ENCODE results near the gene CCM2. TPM values are rescaled to one million over a fixed set of nuclear protein-coding genes. Genes with fewer than 3 reads are reported as not detected.

The CCM2 gene
- total RNA-seq, 1 donor from 2014 or later = 34.1 TPM

DNA sequence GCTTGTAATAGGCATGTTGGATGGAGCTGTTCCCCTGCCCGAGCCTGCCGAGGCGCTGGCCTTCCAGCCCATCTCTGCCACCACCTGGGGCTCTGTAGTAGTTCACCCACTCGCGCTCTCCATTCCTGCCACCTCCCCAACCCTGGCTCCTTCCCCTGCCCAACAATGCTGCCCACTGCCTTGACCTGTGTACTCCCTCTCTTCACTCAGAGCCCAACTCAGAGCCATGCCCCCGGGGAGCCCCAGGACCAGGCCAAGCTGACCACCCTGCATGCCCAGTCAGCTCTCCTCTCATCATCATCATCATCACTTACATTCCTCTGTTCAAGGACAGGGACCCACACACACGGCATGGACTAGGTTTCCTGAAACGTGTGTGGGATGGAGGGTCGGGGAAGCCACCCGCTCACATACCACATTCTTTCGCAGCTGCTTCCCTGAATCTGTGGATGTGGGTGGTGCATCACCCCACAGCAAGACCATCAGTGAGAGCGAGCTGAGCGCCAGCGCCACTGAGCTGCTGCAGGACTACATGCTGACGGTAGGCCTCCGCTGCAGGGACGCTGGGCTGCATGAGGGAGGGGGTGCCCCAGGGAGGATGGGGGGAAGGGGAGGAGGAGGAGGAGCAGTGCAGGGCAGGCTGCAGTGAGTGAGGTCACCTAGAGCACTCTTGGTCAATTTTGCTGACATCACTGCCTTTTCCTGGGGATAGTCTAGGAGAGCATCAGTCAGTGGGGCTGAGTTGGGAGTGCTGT, 73.2 kb downstream of the CCM2 start:
- peaks cover 23% of the 10 kb centered on the region for H3K36me3 Mint-ChIP-seq
- no peaks in the 10 kb centered on the region for H3K27me3 Mint-ChIP-seq (ENCODE audit: low read depth)
- TF ChIP-seq, protein P1, sequence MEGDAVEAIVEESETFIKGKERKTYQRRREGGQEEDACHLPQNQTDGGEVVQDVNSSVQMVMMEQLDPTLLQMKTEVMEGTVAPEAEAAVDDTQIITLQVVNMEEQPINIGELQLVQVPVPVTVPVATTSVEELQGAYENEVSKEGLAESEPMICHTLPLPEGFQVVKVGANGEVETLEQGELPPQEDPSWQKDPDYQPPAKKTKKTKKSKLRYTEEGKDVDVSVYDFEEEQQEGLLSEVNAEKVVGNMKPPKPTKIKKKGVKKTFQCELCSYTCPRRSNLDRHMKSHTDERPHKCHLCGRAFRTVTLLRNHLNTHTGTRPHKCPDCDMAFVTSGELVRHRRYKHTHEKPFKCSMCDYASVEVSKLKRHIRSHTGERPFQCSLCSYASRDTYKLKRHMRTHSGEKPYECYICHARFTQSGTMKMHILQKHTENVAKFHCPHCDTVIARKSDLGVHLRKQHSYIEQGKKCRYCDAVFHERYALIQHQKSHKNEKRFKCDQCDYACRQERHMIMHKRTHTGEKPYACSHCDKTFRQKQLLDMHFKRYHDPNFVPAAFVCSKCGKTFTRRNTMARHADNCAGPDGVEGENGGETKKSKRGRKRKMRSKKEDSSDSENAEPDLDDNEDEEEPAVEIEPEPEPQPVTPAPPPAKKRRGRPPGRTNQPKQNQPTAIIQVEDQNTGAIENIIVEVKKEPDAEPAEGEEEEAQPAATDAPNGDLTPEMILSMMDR (IDR thresholded peaks at IDR 0.05; ENCODE audit: unreplicated experiment) = no peak
- no peaks in the 10 kb centered on the region for H3K4me1 Mint-ChIP-seq
- no peak for DNase-seq (ENCODE audit: low spot score in 2 of 2, unreplicated experiment in 2 of 2)
- H3K9me3 Mint-ChIP-seq = no peaks in the 10 kb centered on the region
- H3K27ac Mint-ChIP-seq = no peak overlapping the region
- no peak overlapping the region for H3K4me3 Mint-ChIP-seq

DNA sequence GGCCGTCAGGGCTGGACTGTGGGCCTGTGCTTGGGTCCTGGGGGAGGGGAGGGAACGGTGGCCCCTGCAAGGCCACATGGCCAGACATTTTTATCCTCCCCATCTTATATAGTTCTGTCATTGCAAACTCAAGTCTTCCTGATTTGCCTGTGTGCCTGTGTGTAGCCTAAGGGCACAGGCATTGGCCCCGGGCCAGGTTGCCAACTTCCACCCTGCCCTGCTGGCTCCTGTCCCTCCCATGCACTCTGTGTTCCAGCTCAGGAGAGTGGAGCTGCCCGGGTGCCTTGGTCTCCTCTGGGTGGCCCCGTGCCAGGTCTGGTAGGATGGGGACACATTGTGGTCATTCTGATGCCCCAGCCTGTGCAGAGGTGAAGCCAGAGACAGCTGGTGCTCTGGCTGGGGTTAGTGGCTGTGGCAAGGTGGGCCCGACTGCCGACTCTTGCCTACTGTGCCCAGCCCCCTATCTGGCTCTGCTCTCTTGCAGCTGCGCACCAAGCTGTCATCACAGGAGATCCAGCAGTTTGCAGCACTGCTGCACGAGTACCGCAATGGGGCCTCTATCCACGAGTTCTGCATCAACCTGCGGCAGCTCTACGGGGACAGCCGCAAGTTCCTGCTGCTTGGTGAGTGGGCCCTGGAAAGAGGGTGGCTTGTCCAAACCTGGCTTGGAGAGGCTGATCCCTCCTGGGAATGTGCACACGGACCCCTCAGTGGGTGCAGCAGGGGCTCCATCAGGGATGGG, 74.0 kb downstream of the CCM2 start:
- H3K4me1 Mint-ChIP-seq = no peaks in the 10 kb centered on the region
- H3K9me3 Mint-ChIP-seq = no peaks in the 10 kb centered on the region
- no peaks in the 10 kb centered on the region for H3K27me3 Mint-ChIP-seq (ENCODE audit: low read depth)
- H3K4me3 Mint-ChIP-seq = no peak overlapping the region
- no peak for DNase-seq (ENCODE audit: low spot score in 2 of 2, unreplicated experiment in 2 of 2)
- TF ChIP-seq, protein P1 (IDR thresholded peaks at IDR 0.05; ENCODE audit: unreplicated experiment) = no peak
- peaks cover 23% of the 10 kb centered on the region for H3K36me3 Mint-ChIP-seq
- no peak overlapping the region for H3K27ac Mint-ChIP-seq

DNA sequence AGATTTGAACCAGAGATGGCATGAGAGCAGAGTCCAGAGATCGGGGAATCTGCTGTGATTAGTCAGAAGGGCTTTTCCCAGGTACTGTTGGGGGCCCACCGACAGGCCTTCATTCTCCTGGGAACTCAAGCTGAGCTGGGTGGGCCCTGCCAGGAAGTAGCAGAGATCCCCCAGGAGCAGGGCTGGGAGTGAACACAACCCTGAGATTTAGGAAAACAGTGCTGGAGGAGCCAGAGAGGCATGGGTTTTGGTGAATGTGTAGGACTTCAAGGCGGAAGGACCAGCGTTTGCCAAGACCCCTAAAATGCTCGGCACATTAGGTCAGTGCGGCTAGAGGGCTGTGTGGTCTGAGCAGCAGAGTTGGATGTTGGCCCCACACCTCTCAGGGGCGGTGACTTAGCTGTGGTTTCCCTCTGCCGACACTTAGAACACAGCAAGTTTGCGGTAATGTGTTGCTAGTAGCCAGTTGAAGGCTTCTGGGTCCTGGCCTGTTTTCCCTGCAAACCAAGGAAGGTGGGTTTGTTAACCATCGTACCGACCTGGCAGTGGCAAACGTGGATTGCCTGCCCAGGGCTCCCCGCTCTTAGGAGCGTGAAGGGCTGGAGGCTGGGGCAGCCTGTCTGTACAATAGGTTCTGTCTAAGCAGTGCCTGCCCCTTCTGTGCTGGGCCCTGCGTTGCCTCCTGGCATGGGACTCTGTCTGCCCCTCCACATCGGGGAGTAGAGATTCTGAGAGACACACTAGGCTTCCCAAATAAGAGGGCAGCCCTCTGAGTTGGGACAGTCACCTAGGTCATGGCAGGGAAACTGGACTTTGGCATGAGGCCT, 74.7 kb downstream of the CCM2 start:
- Mint-ChIP-seq H3K36me3 (peaks cover 23% of the 10 kb centered on the region), H3K4me1 (no peaks in the 10 kb centered on the region), H3K27ac (no peak overlapping the region), H3K27me3 (ENCODE audit: low read depth) (no peaks in the 10 kb centered on the region), H3K4me3 (no peak overlapping the region), H3K9me3 (no peaks in the 10 kb centered on the region)
- DNase-seq (ENCODE audit: low spot score in 2 of 2, unreplicated experiment in 2 of 2) = no peak
- TF ChIP-seq, protein P1 (IDR thresholded peaks at IDR 0.05; ENCODE audit: unreplicated experiment) = no peak

DNA sequence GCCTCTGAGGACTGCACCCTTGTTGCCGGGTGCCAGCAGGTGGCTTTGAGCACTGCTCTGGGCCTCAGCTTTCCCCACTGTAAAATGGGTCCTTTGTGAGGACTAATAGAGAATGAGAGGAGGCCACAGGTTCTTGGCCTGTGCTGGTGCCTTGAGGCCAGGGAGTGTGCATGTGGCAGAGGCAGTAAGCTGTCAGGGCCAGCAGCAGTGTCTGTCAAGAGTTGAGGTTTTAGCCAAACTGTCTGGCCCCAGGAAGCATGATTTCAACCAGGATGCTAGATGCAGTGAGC, 75.3 kb downstream of the CCM2 start:
- TF ChIP-seq, protein P1 (IDR thresholded peaks at IDR 0.05; ENCODE audit: unreplicated experiment) = no peak
- Mint-ChIP-seq H3K27ac (no peak overlapping the region), H3K27me3 (ENCODE audit: low read depth) (no peaks in the 10 kb centered on the region), H3K9me3 (no peaks in the 10 kb centered on the region), H3K4me1 (no peaks in the 10 kb centered on the region), H3K36me3 (peaks cover 23% of the 10 kb centered on the region), H3K4me3 (no peak overlapping the region)
- DNase-seq (ENCODE audit: low spot score in 2 of 2, unreplicated experiment in 2 of 2) = no peak

DNA sequence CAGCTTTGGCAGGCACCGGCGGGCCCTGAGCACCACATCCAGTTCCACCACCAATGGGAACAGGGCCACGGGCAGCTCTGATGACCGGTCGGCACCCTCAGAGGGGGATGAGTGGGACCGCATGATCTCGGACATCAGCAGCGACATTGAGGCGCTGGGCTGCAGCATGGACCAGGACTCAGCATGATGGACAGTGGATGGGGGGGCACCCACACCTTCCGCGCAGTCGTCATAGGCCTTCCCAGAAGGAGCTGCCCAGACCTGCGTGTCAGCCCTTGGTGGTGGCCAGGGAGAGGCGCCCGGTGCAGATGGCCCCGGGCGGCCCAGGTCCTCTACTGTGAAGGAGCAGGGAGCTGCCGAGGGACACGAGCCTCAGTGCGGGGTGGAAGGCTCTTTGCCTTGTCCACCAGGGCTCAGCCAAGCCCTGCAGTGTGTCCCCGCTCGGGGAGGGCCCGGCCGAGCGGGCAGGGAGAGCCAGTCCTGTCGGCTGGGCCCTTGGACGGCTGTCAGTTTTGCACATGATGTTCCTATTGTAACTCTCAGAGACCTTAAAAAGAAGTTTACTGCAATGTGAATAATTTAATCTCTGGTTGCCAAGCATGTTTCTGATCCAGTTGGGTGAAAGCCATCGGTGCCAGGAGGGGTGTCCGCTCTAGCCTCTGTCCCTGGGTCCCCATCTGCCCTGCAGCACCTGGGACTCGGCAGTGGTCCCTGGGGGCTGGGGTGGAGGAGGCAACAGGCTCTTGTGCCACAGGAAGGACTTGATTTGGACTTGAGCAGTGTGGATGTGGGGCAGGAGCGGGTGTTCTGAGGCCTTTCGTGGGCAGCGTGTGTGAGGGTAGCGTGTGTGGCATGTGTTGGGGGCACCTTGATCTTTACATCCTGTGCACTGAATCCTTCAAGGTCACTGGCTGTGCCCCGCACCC, 76.1 kb downstream of the CCM2 start:
- TF ChIP-seq, protein P1 (IDR thresholded peaks at IDR 0.05; ENCODE audit: unreplicated experiment) = no peak
- Mint-ChIP-seq H3K27ac (no peak overlapping the region), H3K4me3 (no peak overlapping the region), H3K4me1 (no peaks in the 10 kb centered on the region), H3K27me3 (ENCODE audit: low read depth) (no peaks in the 10 kb centered on the region), H3K9me3 (no peaks in the 10 kb centered on the region), H3K36me3 (peaks cover 23% of the 10 kb centered on the region)
- no peak for DNase-seq (ENCODE audit: low spot score in 2 of 2, unreplicated experiment in 2 of 2)
